GM12892 (cell line): ENCODE measurements around the gene NRXN2.

ENCODE experiments used
- DNase-seq: peaks from one replicate; pipeline ENCODE4 v3.0.0; 2011; ENCODE audit not compliant: insufficient read length
- FAIRE-seq: peaks from 2 replicates; lab custom pipeline; 2011; peaks lifted over from hg19 to GRCh38; lab: Jason Lieb, UNC
- POLR2A ChIP-seq: IDR thresholded peaks from 2 replicates; pipeline ENCODE4 v1.6.1; 2011; ENCODE audit warnings: low read depth, low read length, control low read depth
- POLR2AphosphoS5 ChIP-seq: IDR thresholded peaks from 2 replicates; pipeline ENCODE4 v1.6.1; 2011; ENCODE audit warnings: low read depth, low read length, control low read depth
- TAF1 ChIP-seq: IDR thresholded peaks from 2 replicates; pipeline ENCODE4 v1.6.1; 2011; ENCODE audit warnings: low read depth, mild to moderate bottlenecking, control low read depth, low read length, borderline replicate concordance

The NRXN2 gene

GRCh38 chr11:64638018-64638665 is 84.9 kb downstream of the NRXN2 start:
- DNase-seq: no peak
- FAIRE-seq: no peak
- TF ChIP-seq TAF1: no peak
- no peak for TF ChIP-seq POLR2A
- no peak for TF ChIP-seq POLR2AphosphoS5

GRCh38 chr11:64637334-64638017 is 85.5 kb downstream of the NRXN2 start:
- DNase-seq (no peak), FAIRE-seq (no peak)
- no peak for TF ChIP-seq POLR2A
- no peak for TF ChIP-seq TAF1
- no peak for TF ChIP-seq POLR2AphosphoS5

GRCh38 chr11:64633555-64634159 is 89.3 kb downstream of the NRXN2 start:
- DNase-seq (no peak), FAIRE-seq (no peak)

GRCh38 chr11:64632654-64633053 is 90.3 kb downstream of the NRXN2 start:
- no peak for TF ChIP-seq TAF1
- no peak for TF ChIP-seq POLR2AphosphoS5
- no peak for TF ChIP-seq POLR2A
- DNase-seq (no peak), FAIRE-seq (no peak)

More at GRCh38 chr11:64633555-64634159, 89.3 kb downstream of the NRXN2 start:
- TF ChIP-seq TAF1 (no peak), POLR2AphosphoS5 (no peak), POLR2A (no peak)

- no peak for TF ChIP-seq POLR2A
- TF ChIP-seq POLR2AphosphoS5: no peak
- no peak for TF ChIP-seq TAF1
- no peak for DNase-seq
- no peak for FAIRE-seq
Observed at GRCh38 chr11:64632237-64632636, 90.8 kb downstream of the NRXN2 start.

GRCh38 chr11:64631675-64632074 is 91.3 kb downstream of the NRXN2 start:
- TF ChIP-seq POLR2AphosphoS5 (no peak), POLR2A (no peak), TAF1 (no peak)
- no peak for FAIRE-seq
- DNase-seq: no peak

- DNase-seq: no peak
- no peak for FAIRE-seq
- TF ChIP-seq TAF1: no peak
- TF ChIP-seq POLR2AphosphoS5: no peak
- TF ChIP-seq POLR2A: no peak
Observed at GRCh38 chr11:64629796-64630562, 93.0 kb downstream of the NRXN2 start.

- DNase-seq: no peak
- FAIRE-seq: no peak
- TF ChIP-seq POLR2A (no peak), TAF1 (no peak), POLR2AphosphoS5 (no peak)
Observed at GRCh38 chr11:64629103-64629502, 93.9 kb downstream of the NRXN2 start.

- FAIRE-seq (no peak), DNase-seq (no peak)
- TF ChIP-seq POLR2AphosphoS5: no peak
- TF ChIP-seq POLR2A: no peak
- TF ChIP-seq TAF1: no peak
Observed at GRCh38 chr11:64628596-64628995, 94.4 kb downstream of the NRXN2 start.

GRCh38 chr11:64627371-64627770 is 95.6 kb downstream of the NRXN2 start:
- FAIRE-seq: no peak
- TF ChIP-seq POLR2AphosphoS5 (no peak), POLR2A (no peak), TAF1 (no peak)

GRCh38 chr11:64626637-64627036 is 96.4 kb downstream of the NRXN2 start:
- DNase-seq: no peak
- TF ChIP-seq TAF1: no peak
- no peak for FAIRE-seq

More at GRCh38 chr11:64627371-64627770, 95.6 kb downstream of the NRXN2 start:
- DNase-seq: no peak

- DNase-seq (no peak), FAIRE-seq (no peak)
- TF ChIP-seq POLR2A (no peak), POLR2AphosphoS5 (no peak), TAF1 (no peak)
Observed at GRCh38 chr11:64624883-64625481, 98.0 kb downstream of the NRXN2 start.
